Measurements from ENCODE around the gene KIF12.

GRCh38 chr9:114050226-114050568, 48.9 kb downstream of the KIF12 start:
- no peak for TF ChIP-seq POLR2A (IDR thresholded peaks at IDR 0.05; ENCODE audit: insufficient read depth in 1 of 2, low read depth in 2 of 2, low read length in 2 of 2)
- TF ChIP-seq MAZ (IDR thresholded peaks at IDR 0.05; ENCODE audit: borderline replicate concordance, low read depth, low read length) = no peak
- no peak for TF ChIP-seq MAZ (CRISPR knock-in tag; IDR thresholded peaks at IDR 0.05; ENCODE audit: low read depth)
- TF ChIP-seq NFIC (IDR thresholded peaks at IDR 0.05; ENCODE audit: low read length) = no peak
- no peak for TF ChIP-seq EZH2 (conservative IDR thresholded peaks at IDR 0.05; ENCODE audit: low read depth, low read length)
- no peak for TF ChIP-seq THAP9 (CRISPR knock-in tag; IDR thresholded peaks at IDR 0.05; ENCODE audit: borderline replicate concordance)
- TF ChIP-seq ARNT2 (CRISPR knock-in tag; IDR thresholded peaks at IDR 0.05; ENCODE audit: low read depth) = no peak
- TF ChIP-seq ESRRA (CRISPR knock-in tag; IDR thresholded peaks at IDR 0.05; ENCODE audit: low read depth) = no peak
- no peak for TF ChIP-seq ZMYM2 (CRISPR knock-in tag; IDR thresholded peaks at IDR 0.05)
- TF ChIP-seq E2F5 (CRISPR knock-in tag; conservative IDR thresholded peaks at IDR 0.05) = no peak
- no peak for TF ChIP-seq NR2F6 (IDR thresholded peaks at IDR 0.05)
- no peak for TF ChIP-seq NR2F6 (CRISPR knock-in tag; IDR thresholded peaks at IDR 0.05)
- TF ChIP-seq POLR2AphosphoS2 (IDR thresholded peaks at IDR 0.05; ENCODE audit: low read depth, low read length) = no peak
